ENCODE results near the gene ISL1.

Gene ISL1

GRCh38 chr5:51385216-51385615, 2.0 kb downstream of the ISL1 start:
- in situ Hi-C loops (cut with MboI; ENCODE audit: low pct_unique_long_range_greater_than_20kb, low sequenced_read_pairs): no loop called here
- no peak for DNase-seq

- in situ Hi-C loops (cut with MboI; ENCODE audit: low pct_unique_long_range_greater_than_20kb, low sequenced_read_pairs): no loop called here
- peak; percentile 29 for DNase-seq
Observed at GRCh38 chr5:51386916-51387883, 4.0 kb downstream of the ISL1 start.

- in situ Hi-C loops (cut with MboI; ENCODE audit: low pct_unique_long_range_greater_than_20kb, low sequenced_read_pairs): no loop called here
- no peak for DNase-seq
Observed at GRCh38 chr5:51387884-51388275, 4.6 kb downstream of the ISL1 start.

GRCh38 chr5:51388488-51389287, 5.4 kb downstream of the ISL1 start:
- DNase-seq: no peak
- in situ Hi-C loops (cut with MboI; ENCODE audit: low pct_unique_long_range_greater_than_20kb, low sequenced_read_pairs): no loop called here

GRCh38 chr5:51389288-51389576, 6.0 kb downstream of the ISL1 start:
- in situ Hi-C loops (cut with MboI; ENCODE audit: low pct_unique_long_range_greater_than_20kb, low sequenced_read_pairs): no loop called here
- DNase-seq: no peak

GRCh38 chr5:51389577-51390463, 6.6 kb downstream of the ISL1 start:
- in situ Hi-C loops (cut with MboI; ENCODE audit: low pct_unique_long_range_greater_than_20kb, low sequenced_read_pairs): no loop called here
- DNase-seq: no peak

- in situ Hi-C loops (cut with MboI; ENCODE audit: low pct_unique_long_range_greater_than_20kb, low sequenced_read_pairs): no loop called here
- no peak for DNase-seq
Observed at GRCh38 chr5:51391175-51391574, 7.9 kb downstream of the ISL1 start.

GRCh38 chr5:51392689-51393199, 9.5 kb downstream of the ISL1 start:
- in situ Hi-C loops (cut with MboI; ENCODE audit: low pct_unique_long_range_greater_than_20kb, low sequenced_read_pairs): no loop called here
- DNase-seq: no peak

- DNase-seq: no peak
- in situ Hi-C loops (cut with MboI; ENCODE audit: low pct_unique_long_range_greater_than_20kb, low sequenced_read_pairs): no loop called here
Observed at GRCh38 chr5:51394609-51395008, 11.4 kb downstream of the ISL1 start.

- DNase-seq: no peak
Observed at GRCh38 chr5:51395245-51395644, 12.0 kb downstream of the ISL1 start.

GRCh38 chr5:51395666-51396356, 12.6 kb downstream of the ISL1 start:
- DNase-seq: no peak
- in situ Hi-C loops (cut with MboI; ENCODE audit: low pct_unique_long_range_greater_than_20kb, low sequenced_read_pairs): no loop called here

More at GRCh38 chr5:51395245-51395644, 12.0 kb downstream of the ISL1 start:
- in situ Hi-C loops (cut with MboI; ENCODE audit: low pct_unique_long_range_greater_than_20kb, low sequenced_read_pairs): no loop called here

- no peak for DNase-seq
- in situ Hi-C loops (cut with MboI; ENCODE audit: low pct_unique_long_range_greater_than_20kb, low sequenced_read_pairs): no loop called here
Observed at GRCh38 chr5:51396797-51397196, 13.5 kb downstream of the ISL1 start.

- in situ Hi-C loops (cut with MboI; ENCODE audit: low pct_unique_long_range_greater_than_20kb, low sequenced_read_pairs): no loop called here
- DNase-seq: no peak
Observed at GRCh38 chr5:51397996-51398395, 14.7 kb downstream of the ISL1 start.

GRCh38 chr5:51398875-51399642, 15.8 kb downstream of the ISL1 start:
- in situ Hi-C loops (cut with MboI; ENCODE audit: low pct_unique_long_range_greater_than_20kb, low sequenced_read_pairs): no loop called here
- no peak for DNase-seq

GRCh38 chr5:51399643-51400006, 16.4 kb downstream of the ISL1 start:
- no peak for DNase-seq
- in situ Hi-C loops (cut with MboI; ENCODE audit: low pct_unique_long_range_greater_than_20kb, low sequenced_read_pairs): no loop called here

GRCh38 chr5:51404255-51404654, 21.0 kb downstream of the ISL1 start:
- in situ Hi-C loops (cut with MboI; ENCODE audit: low pct_unique_long_range_greater_than_20kb, low sequenced_read_pairs): no loop called here
- no peak for DNase-seq

GRCh38 chr5:51411921-51412325, 28.7 kb downstream of the ISL1 start:
- DNase-seq: no peak
- in situ Hi-C loops (cut with MboI; ENCODE audit: low pct_unique_long_range_greater_than_20kb, low sequenced_read_pairs): no loop called here

GRCh38 chr5:51414516-51414915, 31.3 kb downstream of the ISL1 start:
- in situ Hi-C loops (cut with MboI; ENCODE audit: low pct_unique_long_range_greater_than_20kb, low sequenced_read_pairs): no loop called here
- no peak for DNase-seq
